Ishikawa (cell line): ENCODE measurements around the gene CADPS.

ENCODE experiments used
- CEBPB ChIP-seq: IDR thresholded peaks from 2 replicates; pipeline ENCODE4 v1.6.1; 2012
- CREB1 ChIP-seq: IDR thresholded peaks from 2 replicates; pipeline ENCODE4 v1.6.1; 2012; ENCODE audit warnings: low read depth
- EGR1 ChIP-seq: IDR thresholded peaks from 2 replicates; pipeline ENCODE4 v1.6.1; 2012
- EP300 ChIP-seq: IDR thresholded peaks from 2 replicates; pipeline ENCODE4 v1.6.1; 2012; ENCODE audit warnings: borderline replicate concordance
- FOXM1 ChIP-seq: IDR thresholded peaks from 2 replicates; pipeline ENCODE4 v1.6.1; 2012; ENCODE audit warnings: low read depth, borderline replicate concordance
- MAX ChIP-seq: IDR thresholded peaks from 2 replicates; pipeline ENCODE4 v1.6.1; 2012
- NFIC ChIP-seq: IDR thresholded peaks from 2 replicates; pipeline ENCODE4 v1.6.1; 2012
- RAD21 ChIP-seq: IDR thresholded peaks from 2 replicates; pipeline ENCODE4 v1.6.1; 2012; ENCODE audit warnings: low read depth
- REST ChIP-seq: IDR thresholded peaks from 2 replicates; pipeline ENCODE4 v1.6.1; 2012; ENCODE audit warnings: low read depth, mild to moderate bottlenecking
- TAF1 ChIP-seq: IDR thresholded peaks from 2 replicates; pipeline ENCODE4 v1.6.1; 2012; ENCODE audit warnings: low read depth, mild to moderate bottlenecking
- TCF12 ChIP-seq: IDR thresholded peaks from 2 replicates; pipeline ENCODE4 v1.6.1; 2012; ENCODE audit warnings: low read depth

DNA sequence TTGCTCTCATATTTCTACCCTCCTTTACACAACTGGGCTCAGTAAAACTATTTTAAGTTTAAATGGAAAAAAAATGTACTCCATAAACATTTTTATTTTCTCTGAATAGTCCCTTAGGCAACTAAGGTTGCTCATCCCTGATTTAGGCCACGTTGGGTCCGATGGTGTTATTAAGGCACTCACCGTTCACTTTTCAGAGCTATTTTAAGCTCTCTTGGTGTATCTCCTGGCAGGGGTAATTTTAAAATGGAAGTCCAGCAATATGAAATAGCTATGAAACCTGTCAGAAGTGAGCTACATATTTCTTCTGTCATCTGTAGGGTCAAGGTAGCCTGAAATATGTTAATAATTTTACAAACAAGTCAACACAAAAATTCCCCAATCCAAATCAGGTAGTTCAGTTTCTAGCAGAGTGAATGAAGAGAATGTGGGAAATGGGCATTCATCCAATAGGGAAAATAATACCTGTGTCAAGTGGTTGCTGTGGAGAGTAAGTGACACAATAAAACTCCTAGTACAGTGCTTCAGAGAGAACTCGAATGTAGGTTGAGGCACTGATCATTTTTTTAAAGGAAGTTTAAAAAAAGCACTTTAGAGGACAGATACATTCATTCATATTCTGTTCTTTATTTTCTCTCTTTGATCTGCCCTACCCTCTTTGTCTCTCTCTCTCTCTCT lies 292.6 kb downstream of the CADPS start:
- TF ChIP-seq REST, result no peak
- no peak for TF ChIP-seq NFIC
- no peak for TF ChIP-seq CEBPB
- no peak for TF ChIP-seq TAF1
- TF ChIP-seq EGR1, result no peak
- no peak for TF ChIP-seq EP300
- no peak for TF ChIP-seq FOXM1
- no peak for TF ChIP-seq RAD21
- TF ChIP-seq CREB1, result no peak
- no peak for TF ChIP-seq TCF12
- TF ChIP-seq MAX, result no peak
